Fibroblast of skin of right quadriceps (primary cell): ENCODE results near the gene PIGR.

Experiments
- DNase-seq: peaks from one replicate; pipeline ENCODE4 v3.0.0-alpha.2; 2013

The PIGR gene, protein sequence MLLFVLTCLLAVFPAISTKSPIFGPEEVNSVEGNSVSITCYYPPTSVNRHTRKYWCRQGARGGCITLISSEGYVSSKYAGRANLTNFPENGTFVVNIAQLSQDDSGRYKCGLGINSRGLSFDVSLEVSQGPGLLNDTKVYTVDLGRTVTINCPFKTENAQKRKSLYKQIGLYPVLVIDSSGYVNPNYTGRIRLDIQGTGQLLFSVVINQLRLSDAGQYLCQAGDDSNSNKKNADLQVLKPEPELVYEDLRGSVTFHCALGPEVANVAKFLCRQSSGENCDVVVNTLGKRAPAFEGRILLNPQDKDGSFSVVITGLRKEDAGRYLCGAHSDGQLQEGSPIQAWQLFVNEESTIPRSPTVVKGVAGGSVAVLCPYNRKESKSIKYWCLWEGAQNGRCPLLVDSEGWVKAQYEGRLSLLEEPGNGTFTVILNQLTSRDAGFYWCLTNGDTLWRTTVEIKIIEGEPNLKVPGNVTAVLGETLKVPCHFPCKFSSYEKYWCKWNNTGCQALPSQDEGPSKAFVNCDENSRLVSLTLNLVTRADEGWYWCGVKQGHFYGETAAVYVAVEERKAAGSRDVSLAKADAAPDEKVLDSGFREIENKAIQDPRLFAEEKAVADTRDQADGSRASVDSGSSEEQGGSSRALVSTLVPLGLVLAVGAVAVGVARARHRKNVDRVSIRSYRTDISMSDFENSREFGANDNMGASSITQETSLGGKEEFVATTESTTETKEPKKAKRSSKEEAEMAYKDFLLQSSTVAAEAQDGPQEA

DNA sequence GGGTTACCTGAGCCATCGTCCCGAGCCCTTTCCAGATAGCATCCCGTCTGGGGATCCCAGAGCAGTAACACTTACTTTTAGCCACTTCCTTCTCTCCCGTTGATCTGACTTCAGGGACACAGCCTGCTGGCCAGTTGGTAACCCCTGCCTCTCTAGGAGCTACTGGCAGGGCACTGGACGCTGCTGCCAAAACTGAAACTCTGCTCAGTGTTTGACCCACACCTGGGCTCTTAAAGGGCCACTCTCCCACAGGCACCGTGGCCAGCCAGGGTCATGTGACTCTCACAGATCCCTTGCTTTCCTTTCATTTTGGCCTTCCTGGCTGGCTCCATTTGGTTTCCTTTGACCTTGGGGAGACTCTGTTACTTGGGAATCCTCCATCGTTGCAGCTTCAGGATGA, at the start of gene PIGR:
Gene PIGR (minus strand): TSS at position 206 of the 400 bp plus-strand sequence. CDS start 5,935 bp downstream, outside the sequence.
- DNase-seq = no peak

DNA sequence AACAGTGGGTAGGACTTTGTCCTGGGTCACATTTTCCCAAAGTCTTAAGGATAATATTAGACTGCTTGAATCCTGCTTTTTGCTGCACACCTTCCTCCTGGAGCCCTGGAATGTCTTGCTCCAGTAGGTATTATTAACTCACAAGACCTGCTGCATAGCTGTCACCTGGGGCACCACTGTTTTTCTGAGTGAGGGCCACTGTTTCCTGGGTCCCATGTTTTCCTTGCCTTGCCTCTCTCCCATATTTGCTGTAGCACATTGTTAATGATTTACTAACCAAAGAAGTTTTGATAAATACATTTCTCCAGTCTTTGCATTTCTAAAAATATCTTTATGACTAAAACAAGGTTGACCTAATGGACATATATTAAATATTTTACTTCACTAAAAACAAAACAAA, 46.5 kb upstream of the PIGR start:
- no peak for DNase-seq

DNA sequence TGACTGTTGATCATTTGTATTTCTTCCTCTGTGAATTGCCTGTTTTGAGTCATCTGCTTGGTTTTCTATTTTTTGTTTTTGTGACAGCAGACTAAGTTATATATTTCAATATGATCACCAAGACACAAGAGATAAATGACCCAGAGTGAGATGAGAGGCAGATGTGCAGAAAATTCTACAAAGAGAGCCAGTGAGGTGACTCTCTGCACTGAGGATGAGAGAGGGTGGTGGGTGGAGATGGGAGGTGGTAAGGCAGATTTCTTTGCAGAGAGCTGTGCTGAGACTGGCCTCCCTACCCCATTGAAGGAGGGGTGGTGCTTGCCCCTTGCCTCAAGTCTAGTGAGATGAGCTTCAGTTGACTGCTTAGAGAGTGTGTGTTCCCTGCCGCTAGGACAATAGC, 41.6 kb upstream of the PIGR start:
- DNase-seq = no peak

DNA sequence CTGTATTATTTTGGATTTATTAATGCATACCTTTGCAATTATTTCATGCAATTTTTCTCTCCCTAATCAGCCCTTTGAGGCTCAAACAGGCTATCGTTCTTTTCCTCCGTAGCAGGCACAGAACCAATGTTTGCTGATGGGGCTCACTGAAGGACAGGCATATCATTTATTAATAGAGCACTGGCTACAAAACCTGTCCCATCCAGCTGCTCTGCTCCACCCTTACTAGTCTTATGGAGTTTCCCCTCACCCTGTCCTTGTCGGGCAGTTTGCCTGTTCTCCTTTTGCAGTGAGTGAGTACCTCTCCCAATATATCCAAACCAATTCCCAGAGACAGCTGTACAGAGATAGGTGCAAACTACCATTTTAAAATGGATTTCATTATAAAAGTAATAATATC, 40.6 kb upstream of the PIGR start:
- DNase-seq = no peak

DNA sequence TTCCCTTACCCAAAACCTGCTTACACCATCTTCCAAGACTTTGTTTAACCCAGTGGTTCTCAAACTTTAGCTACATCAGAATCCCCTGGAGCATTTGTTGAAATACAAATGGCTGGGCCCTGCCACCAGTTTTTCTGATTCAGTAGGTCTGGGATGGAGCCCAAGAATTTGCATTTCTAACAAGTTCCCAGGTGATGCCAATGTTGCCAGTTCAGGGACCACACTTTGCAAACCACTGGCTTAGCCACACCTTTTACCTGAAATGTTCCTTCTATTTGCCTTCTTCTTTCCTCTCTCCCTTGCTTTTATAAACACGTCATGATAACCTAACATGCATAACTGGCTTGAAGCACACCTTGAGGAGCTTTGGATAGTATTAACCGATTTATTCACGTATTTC, 40.1 kb upstream of the PIGR start:
- no peak for DNase-seq

DNA sequence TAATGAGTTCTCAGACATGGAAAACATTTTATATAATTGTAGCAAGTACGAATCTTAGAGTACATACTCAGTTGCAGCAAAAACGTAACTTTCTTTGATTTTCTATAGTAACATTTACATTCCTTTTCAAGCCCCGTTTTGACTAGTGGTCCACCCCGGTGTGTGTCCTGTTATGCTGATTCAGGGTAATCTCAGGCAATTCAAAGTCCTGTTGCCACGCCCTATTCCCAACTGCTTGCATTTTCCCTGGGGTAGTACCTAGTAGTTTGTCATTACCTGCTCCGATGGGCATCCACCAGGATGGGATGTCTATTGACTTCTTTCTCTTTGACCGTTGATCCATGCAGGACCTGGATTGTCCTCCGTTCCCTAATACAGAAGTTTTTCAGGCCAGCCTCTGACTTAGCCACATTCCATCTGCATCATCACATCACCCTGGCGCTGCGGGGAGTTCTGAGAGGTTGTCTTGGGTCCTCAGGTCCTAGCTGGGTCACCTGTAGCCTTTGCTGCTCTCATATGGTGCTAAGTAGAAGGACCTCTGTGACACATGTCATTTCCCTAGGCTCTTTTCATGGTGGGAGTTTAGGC, 39.0 kb upstream of the PIGR start:
- DNase-seq = no peak

DNA sequence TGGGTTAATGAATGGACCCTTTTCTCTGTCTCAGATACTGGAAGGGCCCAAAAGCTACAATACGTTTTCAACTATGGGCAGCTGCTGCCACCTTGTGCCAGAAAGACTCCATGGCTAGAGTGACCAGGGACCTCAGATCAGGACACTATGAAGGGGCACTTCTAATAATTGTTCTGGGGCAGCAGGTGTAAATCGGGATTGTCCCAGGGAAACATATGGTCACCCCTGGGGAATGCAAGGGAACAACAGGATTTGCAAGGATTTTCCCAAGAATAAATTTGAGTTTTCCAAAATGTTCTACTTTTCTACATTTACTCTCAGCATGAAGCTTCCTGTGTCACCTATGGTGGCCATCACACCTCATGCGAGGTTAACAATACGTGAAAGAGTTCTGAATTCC, 36.0 kb upstream of the PIGR start:
- peak; percentile 16 for DNase-seq

DNA sequence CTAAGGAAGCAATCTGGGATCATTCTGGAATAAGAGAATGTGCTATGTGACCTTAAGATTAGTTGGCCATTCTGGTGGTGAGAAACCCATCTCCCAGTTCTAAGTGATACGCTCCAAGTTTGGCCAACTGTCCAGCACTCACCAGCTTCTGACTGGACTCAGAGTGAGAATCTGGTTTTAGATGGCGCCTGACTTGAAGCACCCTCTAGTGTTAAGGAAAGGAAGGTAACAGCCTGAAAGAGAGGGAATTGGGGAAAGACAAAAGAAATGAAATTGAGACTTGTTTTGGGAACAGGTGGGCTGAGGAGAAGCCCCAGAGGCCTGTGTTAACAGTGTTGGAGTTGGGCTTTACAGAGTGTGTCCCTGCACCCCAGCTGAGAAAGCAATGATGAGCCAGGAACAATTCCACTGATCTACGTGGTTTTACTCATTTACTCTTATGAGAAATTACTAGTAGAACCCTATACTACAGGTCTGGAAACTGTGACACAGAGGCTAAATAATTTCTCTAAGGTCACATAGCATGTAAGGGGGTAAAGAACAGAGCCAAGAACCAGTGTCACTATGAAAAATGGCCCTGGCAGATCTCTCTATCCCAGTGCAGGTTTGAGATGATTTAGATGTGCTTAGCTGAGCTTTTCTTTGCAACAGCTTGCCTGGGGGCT, 33.2 kb upstream of the PIGR start:
- peak; percentile 6 for DNase-seq

DNA sequence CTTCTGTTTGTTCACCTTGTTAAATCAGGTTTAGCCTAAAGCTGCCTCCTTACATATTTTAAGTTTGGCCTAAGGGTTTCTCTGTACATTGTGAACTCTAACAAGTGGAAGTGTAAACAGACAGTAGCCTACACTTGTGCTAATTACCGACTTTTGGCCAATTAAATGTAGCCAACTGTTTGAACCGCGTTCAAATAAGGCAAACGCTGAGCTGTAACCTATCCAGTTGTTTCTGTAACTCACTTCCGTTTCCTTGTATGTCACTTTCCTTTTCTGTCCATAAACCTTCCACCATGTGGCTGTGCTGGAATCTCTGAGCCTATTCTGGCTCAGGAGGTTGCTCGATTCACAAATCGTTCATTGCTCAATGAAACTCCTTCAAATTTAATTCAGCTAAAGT, 32.0 kb upstream of the PIGR start:
- DNase-seq = no peak

DNA sequence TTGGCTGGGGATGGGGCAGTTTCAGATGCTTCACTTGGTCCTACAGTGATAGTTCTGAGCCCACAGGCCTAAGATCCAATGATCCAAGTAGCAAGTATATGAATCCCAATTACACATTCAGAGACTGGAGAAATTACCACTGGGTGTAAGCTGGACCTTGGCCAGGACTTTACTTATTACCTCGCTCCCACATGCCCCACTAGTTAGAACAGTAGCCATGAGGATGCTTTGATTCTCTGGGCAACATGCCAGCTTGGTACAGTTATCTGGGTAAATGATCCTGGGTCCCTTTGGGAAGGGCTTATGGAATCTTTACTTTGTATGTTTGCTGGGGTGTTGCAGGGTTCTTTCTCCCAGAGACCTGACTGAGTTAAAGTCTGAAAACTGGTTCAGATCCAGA, 29.0 kb upstream of the PIGR start:
- no peak for DNase-seq

DNA sequence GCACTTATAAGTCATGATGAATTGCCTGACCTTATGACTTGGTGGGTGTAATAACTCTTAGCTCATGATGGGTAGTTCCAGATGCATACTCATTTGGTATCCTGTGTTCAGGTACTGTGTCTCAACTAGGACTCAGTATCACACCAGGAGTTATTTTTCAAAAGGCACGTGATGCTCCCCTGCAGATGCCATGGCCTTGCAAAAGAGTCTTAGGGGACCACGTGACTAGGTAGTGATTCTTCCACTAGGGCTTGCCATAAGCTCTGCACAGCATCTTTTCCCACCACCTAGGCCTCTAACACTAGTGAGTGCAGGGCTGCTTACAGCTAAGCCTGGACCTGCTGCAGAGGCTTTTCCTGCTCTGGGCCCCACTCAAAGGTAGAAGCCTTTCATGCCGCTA, 27.9 kb upstream of the PIGR start:
- no peak for DNase-seq

DNA sequence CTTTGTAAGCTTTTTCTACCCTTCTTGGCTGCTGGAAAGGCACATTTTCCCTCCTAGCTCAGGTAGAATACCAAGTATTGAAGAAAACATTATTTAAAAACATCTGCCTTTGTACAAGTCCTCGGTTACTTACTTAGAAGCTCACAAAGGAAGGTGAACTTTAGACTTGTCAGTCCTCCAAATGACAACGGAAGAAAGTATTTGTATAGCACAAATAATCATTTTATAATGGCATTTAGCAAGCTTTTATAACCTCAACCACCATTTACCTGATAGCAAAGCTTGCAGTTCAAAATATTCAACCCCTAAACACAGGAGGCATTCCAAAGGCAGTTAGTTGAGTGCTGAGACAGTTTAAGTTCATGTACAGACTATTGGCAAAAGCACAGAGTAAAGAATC, 26.5 kb upstream of the PIGR start:
- no peak for DNase-seq

DNA sequence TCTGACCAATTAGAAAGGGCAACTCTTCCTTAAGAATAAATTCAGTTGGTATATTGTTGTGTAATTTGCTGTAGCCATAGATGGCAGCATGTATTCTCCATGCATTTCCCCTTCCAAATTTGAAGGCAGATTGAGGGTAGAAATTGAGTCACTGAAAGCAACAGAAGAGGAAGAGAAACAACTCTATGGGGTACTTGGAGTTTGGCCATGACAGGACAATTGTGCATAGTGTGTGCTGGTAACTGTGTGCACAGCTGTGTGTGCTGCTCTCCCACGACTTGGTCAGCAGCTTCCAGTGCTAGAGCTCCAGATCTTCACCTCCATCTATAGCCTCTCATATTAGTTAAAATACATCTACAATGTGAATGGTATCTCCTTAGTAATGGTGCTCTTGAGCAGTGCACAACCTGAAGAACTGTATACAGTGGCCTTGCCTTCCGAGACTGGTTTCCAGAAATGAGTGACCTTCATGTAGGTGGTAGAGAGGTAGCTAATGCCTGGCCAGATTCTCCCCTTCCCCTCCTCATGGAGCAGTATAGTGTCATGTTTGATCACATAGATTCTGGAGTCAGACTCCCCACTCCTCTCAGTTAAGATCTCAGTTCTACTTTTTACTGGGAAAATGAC, 24.9 kb upstream of the PIGR start:
- DNase-seq = no peak

DNA sequence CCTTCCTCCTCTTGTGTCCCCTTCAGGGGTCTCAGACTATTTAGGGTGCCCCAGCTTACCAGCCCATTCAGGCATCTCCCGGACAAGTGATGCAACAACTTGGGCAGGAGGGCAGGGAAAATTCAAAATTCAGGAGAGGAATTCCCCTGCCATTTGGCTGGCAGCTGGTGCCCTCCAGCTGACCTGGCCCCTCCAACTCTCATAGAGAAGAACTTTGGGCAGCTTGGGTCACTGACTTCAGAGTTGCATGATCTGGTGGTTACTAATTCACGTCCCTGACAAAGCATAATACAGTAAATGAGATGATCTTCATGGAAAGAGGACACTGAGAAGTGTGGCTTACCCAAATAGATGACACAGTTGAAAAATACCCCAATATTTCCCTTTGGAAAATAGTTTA, 24.2 kb upstream of the PIGR start, which contains the start of gene FCAMR:
Gene FCAMR (minus strand): TSS at position 15 of the 400 bp plus-strand sequence. CDS start 335 bp downstream, outside the sequence.
- no peak for DNase-seq

DNA sequence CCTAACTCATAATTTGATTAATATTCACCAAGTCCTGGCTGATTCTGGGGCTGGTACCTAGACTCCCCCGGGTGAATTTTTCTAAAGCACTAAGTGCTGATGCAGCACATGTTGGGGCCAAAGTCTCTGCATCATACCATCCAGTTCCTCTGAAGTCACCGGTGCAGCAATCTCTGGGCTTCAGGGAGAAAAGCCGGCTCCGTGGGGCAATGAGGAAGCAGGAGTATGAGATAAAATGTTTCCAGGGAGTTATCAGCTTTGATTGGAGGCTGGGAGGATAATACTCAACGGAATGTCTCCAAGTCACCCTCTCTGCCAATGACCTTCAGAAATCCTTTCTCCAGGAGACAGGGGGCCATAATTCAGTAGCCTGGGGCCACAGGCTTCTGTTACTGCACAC, 22.8 kb upstream of the PIGR start:
- no peak for DNase-seq

DNA sequence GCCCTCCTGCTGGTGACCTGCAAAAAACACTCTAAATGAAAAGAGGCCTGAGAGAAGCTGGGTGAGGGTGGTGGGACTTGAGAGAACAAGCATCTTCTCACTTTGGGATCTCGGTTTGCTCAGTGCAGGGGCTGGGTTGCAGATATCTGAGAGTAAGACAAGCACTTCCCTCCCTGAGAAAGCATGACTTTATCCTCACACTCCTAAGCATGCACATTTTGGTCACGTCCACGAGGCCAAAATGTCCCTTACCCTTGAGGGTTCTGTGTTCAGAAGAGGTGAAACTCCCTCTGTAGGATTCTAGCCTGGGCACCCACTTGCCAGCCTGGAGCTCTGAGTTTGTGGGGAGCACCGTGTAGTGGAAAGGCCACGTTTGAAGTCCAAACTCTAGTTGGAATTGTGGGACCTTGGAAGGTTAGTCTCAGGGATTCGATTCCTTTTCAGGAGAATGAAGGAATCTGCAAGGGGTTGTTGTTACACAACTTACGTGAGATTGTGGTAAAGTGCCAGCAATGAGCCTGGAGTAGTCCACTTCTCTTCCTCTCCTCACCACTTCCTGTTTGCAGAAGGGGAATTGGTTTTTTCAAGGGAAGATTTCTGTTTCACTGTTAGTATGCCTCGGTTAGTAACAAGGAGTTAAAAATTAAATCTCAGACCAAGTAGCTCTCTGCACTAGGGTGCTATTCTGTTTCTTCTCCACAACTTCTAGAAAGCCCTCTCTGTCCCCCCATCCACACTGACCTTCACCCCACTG, 21.0 kb upstream of the PIGR start:
- peak; percentile 31 for DNase-seq

DNA sequence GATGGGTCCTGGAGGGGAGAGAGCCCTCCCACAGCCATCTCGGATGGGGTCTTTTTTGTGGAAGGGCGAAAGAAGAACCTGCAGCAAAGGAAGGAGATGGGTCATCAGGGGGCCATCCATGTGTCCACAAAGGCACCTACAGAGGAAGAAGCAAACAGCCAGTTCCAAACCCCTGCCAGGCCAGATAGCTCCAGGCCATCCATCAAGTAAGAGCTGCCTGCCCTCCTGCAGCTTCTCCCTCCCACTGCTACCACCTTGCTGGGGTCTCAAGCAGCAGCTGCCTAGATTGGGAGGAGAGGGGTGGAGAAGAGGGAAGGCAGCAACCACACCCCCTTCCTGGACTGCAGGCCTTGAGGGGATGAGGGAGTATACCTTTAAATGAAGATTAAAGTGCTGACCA, 19.5 kb upstream of the PIGR start:
- no peak for DNase-seq

DNA sequence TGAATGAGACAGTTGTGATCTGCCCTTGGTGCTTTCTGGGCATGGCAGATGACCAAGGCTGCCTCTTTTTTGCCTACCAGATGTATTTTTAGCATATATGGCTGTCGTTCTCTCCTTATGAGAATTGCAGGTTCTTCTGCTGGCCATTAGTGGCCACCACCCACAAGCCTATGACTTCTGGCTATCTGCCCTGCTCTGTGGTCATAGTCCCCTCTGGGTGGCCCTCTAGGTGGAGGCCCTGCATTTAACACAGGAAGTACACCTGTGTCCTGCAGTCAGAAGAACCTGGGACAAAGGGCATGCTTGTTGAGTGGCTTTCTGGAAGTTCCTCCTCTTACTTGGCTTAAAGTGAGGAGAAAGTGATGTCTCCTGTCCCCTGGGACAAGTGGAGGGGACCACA, 17.5 kb upstream of the PIGR start:
- DNase-seq = no peak

DNA sequence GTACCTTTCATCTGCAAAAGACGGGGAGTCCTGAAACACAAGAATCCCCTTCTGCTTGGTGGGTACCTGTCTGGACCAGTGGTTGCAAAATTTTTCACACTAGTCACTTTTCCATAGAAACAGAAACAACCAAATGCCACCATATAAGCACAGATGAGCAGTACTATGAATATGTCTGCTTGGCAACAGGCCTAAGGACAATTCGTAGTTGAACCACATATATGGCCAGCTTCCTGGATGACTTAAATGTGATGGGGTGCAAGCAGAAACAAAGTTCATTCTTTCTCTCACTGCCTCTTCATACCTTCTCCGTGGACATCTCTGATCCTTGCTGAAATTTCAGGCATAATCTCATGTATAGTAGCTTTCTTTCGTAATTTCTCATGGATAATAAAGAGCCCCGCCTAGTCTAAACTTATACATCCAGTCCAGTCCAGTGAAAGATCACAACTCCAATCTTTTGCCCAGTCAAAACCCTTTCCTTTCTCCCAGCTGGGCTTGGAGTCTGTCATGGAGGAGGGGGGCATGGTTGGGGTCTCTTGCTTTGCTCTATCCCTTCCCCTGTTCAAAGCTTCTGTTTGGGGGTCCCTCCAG, 16.9 kb upstream of the PIGR start:
- DNase-seq = peak; percentile 6

DNA sequence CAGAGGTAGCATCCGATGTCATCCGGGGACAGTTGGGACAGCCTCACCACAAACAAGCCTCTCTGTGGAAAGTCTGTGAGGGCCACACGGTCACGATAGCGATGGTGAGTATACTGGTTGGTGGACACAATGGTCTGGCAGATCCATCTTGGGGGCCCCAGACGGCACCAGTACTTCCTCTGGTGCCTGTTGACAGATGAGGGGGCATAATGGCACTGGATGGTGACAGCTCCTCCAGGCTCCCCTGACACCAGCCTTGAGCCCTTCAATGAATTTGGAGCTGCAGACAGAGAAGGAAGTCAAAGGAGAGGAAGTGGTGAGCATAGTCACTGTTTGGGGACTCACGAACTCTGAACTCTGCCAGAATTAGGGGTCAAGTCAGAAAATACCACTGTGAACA, 16.0 kb upstream of the PIGR start:
- no peak for DNase-seq

DNA sequence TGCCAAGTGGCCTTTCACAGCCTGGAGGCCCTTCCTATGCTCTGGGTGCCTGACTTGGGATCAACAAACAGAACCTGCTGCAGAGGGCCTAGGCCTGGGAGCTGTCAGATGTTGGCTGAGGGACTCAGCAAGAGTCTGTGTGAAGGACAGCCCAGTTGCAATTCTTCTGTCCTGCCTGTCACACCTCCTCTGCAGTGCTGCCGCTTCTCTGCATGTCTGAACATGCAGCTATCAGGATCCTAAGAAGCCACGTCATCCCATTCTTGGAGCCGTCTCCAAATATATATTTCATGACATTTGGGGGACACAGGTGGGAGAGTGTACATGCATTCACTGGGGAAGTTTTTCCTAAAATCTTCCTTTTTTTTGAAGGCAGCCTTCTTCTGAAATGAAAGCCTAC, 15.4 kb upstream of the PIGR start:
- DNase-seq = no peak
